ENCODE data around the gene DHRS7B.
A peak's percentile ranks its signal among the peaks of the same experiment; 100 is the strongest.
"Not testable (repeated sequence)": the region's sequence is repeated elsewhere in the genome, so short reads cannot be mapped to it uniquely, and the experiment has no call there.

DHRS7B gene

DNA sequence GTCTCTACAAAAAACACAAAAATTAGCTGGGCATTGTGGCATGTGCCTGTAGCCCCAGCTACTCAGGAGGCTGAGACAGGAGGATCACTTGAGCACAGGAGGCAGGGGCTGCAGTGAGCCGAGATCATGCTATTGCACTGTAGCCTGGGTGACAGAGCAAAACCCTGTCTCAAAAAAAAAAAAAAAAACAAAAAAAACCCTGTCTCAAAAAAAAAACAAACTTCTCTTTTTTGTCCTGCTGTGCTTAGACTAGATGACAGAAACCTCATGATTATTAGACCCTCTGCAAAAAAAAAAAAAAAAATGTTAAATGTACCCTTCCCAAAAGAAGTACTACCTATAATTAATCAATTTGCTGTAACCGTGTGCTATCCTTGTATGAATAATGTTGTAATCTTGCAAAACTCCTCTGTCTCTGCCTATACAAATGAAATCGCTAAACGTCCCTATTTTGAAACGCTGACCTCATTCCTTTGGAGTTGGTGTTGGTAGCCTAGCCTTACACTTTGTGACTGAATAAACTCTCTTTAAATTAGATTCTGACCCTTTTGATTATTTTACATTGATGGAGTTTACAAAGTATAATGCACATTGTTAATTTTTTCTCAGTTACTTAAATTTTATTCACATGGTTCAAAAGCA, 13.6 kb upstream of the DHRS7B start:
- DNase-seq (ENCODE audit: low spot score), result no peak
- TF ChIP-seq, protein P1, sequence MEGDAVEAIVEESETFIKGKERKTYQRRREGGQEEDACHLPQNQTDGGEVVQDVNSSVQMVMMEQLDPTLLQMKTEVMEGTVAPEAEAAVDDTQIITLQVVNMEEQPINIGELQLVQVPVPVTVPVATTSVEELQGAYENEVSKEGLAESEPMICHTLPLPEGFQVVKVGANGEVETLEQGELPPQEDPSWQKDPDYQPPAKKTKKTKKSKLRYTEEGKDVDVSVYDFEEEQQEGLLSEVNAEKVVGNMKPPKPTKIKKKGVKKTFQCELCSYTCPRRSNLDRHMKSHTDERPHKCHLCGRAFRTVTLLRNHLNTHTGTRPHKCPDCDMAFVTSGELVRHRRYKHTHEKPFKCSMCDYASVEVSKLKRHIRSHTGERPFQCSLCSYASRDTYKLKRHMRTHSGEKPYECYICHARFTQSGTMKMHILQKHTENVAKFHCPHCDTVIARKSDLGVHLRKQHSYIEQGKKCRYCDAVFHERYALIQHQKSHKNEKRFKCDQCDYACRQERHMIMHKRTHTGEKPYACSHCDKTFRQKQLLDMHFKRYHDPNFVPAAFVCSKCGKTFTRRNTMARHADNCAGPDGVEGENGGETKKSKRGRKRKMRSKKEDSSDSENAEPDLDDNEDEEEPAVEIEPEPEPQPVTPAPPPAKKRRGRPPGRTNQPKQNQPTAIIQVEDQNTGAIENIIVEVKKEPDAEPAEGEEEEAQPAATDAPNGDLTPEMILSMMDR (IDR thresholded peaks at IDR 0.05; ENCODE audit: extremely low read depth, missing control alignments), result no peak

DNA sequence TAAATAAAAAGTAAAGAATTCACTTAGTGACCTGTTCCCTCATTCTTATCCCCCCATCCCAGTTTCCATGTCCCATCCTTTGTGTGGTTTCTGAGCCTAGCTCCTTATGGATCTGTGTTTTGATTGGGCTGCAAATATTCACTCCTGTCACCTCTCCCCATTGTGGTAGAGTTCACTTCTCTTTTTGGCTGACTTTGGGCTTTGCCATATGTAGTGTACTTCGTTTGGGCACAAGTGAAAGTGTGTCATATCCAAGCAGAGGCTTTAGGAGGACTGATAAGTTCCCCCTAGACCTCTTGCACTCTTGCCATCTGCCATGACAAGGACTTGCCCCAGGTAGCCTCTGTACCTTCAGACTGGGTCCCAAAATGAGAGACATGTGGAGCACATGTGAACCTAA, 13.0 kb upstream of the DHRS7B start:
- TF ChIP-seq, protein P1 (IDR thresholded peaks at IDR 0.05; ENCODE audit: extremely low read depth, missing control alignments), result no peak
- no peak for DNase-seq (ENCODE audit: low spot score)

DNA sequence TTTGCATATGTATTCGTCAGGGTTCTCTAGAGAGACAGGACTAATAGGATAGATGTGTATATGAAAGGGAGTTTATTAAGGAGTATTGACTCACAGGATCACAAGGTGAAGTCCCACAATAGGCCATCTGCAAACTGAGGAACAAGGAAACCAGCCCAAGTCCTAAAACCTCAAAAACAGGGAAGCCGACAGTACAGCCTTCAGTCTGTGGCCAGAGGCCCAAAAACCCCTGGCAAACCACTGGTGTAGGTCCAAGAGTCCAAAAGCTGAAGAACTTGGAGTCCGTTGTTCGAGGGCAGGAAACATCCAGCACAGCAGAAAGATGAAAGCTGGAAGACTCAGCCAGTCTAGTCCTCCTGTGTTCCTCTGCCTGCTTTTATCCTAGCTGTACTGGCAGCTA, 12.0 kb upstream of the DHRS7B start:
- DNase-seq (ENCODE audit: low spot score), result not testable (repeated sequence)

DNA sequence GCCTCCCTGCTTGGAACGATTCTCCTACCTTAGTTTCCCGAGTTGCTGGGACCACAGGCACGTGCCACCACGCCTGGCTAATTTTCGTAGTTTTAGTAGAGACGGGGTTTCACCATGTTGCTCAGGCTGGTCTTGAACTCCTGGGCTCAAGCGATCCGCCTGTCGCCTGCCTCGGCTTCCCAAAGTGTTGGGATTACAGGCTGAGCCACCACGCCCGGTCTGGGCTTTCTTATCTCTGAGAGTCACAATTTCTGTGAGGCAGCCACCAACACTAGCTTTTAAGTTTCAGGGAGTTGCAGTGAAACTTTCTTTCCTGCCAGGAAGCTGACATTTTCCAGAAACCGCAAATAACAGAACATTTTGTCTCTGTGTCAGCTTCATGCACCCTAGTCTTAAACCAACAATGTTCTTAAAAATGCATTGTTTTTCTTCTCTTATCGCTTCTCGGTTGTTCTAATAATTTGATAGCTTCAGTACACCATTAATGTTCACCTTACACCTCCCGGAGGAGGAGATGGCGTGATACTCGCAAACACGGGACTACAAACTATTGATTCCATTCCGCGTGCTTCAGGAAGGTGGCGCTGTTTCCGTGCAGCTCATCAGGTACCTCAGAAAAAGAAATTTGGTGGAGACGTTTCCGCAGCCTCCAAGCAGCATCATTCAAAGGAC, 7.4 kb upstream of the DHRS7B start:
- TF ChIP-seq, protein P1 (IDR thresholded peaks at IDR 0.05; ENCODE audit: extremely low read depth, missing control alignments), result peak; percentile 96

DNA sequence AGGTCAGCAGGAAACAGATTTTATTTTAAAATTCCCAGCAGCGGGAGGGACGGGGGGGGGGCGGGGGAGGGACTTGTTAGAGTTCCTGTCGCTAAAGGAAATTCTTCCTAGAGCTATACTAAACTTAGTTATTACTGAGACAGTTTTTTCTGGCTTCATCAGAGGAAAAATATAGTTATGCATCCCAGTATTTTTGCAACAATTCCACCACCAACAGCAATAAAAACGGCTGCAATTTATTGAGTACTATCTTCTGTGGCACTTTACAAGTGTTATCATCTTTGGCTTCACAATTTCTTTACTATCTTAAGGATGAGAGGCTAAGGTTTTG, 6.9 kb upstream of the DHRS7B start:
- TF ChIP-seq, protein P1 (IDR thresholded peaks at IDR 0.05; ENCODE audit: extremely low read depth, missing control alignments), result no peak
- DNase-seq (ENCODE audit: low spot score), result no peak

More for the DNA sequence above, 7.4 kb upstream of the DHRS7B start:
- DNase-seq (ENCODE audit: low spot score), result peak; percentile 75

DNA sequence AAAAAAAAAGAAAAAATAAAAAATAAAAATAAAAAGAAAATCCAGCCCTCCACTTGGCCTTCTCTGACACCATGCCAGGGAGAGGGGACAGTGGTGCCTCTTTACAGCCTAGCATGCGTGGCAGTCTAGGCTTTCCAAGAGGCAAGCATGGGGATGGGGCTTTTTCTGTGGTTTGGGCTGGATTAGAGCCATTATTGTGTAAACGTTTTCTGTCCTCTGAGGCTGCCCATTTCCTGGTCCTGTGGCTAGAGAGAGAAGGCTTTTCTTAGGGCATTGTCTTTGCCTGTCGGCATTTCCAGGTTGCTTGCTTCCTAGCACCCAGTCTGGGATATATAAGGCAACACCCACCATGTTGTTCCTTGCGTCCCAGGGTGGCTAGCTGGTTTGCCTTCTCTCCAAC, 2.7 kb upstream of the DHRS7B start:
- no peak for DNase-seq (ENCODE audit: low spot score)

DNA sequence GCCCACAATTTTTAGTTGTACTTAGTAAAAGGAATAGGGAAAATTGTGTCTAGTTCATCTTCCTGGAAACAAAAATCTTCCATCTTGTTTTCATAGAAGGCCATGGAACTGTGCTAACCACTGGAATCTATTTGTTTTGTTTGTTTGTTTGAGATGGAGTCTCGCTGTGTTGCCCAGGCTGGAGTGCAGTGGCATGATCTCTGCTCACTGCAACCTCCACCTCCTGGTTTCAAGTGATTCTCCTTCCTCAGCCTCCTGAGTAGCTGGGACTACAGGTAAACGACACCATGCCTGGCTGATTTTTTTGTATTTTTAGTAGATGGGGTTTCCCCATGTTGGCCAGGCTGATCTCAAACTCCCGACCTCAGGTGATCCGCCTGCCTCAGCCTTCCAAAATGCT, 2.2 kb upstream of the DHRS7B start:
- not testable (repeated sequence) for DNase-seq (ENCODE audit: low spot score)

More for the DNA sequence above, 2.7 kb upstream of the DHRS7B start:
- TF ChIP-seq, protein P1 (IDR thresholded peaks at IDR 0.05; ENCODE audit: extremely low read depth, missing control alignments), result no peak

DNA sequence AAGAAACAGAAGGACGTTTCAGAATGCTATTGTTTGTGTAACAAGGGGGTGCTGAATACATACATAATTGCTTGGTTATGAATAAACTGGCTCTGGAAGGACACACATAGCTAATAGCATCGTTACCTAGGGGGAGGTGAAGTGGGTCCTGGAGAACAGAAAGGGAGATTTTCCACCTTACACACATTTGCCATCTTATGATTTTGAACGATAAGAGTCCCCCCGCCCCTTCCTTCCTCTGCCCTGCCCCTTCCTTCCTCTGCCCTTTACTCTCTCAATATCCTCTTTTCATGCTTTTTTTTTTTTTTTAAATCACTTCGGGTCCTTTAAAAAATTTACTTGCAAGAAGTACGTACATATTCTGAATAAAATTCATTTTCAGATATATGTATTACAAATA, 902 bp upstream of the DHRS7B start:
- TF ChIP-seq, protein P1 (IDR thresholded peaks at IDR 0.05; ENCODE audit: extremely low read depth, missing control alignments), result no peak
- DNase-seq (ENCODE audit: low spot score), result no peak

Data from GM20000 (cell line).